EH (cell line): ENCODE results near the gene TMEM164.

Experiments used
- DNase-seq: peaks from one replicate; pipeline ENCODE4 v3.0.0-alpha.2; 2015; ENCODE audit warnings: low read depth

Gene TMEM164

GRCh38 chrX:110210417-110211139 is 207.7 kb downstream of the TMEM164 start:
- DNase-seq, result peak; percentile 93

GRCh38 chrX:110211340-110211739 is 208.4 kb downstream of the TMEM164 start:
- no peak for DNase-seq

- no peak for DNase-seq
These were observed 209.4 kb downstream of the TMEM164 start for GRCh38 chrX:110212299-110212698.

- no peak for DNase-seq
These were observed 210.3 kb downstream of the TMEM164 start for GRCh38 chrX:110213183-110213582.

GRCh38 chrX:110214684-110215083 is 211.8 kb downstream of the TMEM164 start:
- no peak for DNase-seq

GRCh38 chrX:110215411-110215810 is 212.5 kb downstream of the TMEM164 start:
- DNase-seq, result peak; percentile 41

- no peak for DNase-seq
These were observed 213.1 kb downstream of the TMEM164 start for GRCh38 chrX:110216027-110216426.

- peak; percentile 17 for DNase-seq
These were observed 215.7 kb downstream of the TMEM164 start for GRCh38 chrX:110218591-110218990.

- peak; percentile 52 for DNase-seq
These were observed 217.0 kb downstream of the TMEM164 start for GRCh38 chrX:110219920-110220319.

GRCh38 chrX:110222497-110223257 is 219.8 kb downstream of the TMEM164 start:
- no peak for DNase-seq

- no peak for DNase-seq
These were observed 222.2 kb downstream of the TMEM164 start for GRCh38 chrX:110224926-110225617.

- DNase-seq, result peak; percentile 26
These were observed 224.0 kb downstream of the TMEM164 start for GRCh38 chrX:110226931-110227330.
